GM12891 (cell line): ENCODE results near the gene LCNL1.

Experiments used
- POLR2A ChIP-seq: IDR thresholded peaks from 2 replicates; pipeline ENCODE4 v1.6.1; 2011; ENCODE audit warnings: low read depth, low read length, control low read depth
- TAF1 ChIP-seq: IDR thresholded peaks from 2 replicates; pipeline ENCODE4 v1.6.1; 2011; ENCODE audit warnings: low read depth, low read length, control low read depth

GRCh38 chr9:136947028-136947891 is 35.5 kb upstream of the LCNL1 start:
- TF ChIP-seq TAF1 (no peak), POLR2A (no peak)
